ENCODE results near the gene TMEM244.

DNA sequence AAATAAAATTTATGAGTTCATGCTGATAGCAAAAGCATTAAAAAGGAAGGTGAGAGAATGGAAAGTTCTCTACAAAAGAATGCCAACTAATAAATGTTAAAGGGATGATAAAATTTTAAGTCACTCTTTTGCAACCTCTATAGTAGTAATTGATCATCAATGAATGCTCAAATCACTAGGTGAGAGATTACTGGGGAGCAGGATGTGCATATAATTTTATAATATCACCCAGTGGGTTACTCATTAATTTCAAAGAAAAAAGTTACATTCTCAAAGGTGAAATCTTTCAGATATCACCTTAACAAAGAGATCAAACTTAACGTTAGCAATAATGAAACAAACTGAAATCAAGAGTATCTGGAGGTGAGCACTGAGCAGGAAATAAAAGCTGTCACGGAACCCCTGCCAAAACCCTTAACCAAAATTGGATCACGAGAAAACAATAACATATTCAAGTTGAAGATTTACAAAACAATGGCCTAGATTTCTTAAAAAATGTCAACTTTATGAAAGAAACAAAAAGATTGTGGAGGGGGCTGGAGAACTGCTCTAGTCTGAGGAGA is 45.5 kb upstream of the TMEM244 start:
- no peak for TF ChIP-seq FOXJ3 (CRISPR knock-in tag; IDR thresholded peaks at IDR 0.05; ENCODE audit: borderline replicate concordance)
- no peak for TF ChIP-seq POLR2AphosphoS5 (IDR thresholded peaks at IDR 0.05; ENCODE audit: low read depth, low read length)
- TF ChIP-seq, protein P1, sequence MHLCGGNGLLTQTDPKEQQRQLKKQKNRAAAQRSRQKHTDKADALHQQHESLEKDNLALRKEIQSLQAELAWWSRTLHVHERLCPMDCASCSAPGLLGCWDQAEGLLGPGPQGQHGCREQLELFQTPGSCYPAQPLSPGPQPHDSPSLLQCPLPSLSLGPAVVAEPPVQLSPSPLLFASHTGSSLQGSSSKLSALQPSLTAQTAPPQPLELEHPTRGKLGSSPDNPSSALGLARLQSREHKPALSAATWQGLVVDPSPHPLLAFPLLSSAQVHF (CRISPR knock-in tag; IDR thresholded peaks at IDR 0.05), result no peak
- TF ChIP-seq ZFP62 (CRISPR knock-in tag; IDR thresholded peaks at IDR 0.05), result no peak
- no peak for TF ChIP-seq SP1 (IDR thresholded peaks at IDR 0.05)
- TF ChIP-seq SP1 (CRISPR knock-in tag; IDR thresholded peaks at IDR 0.05), result no peak
- TF ChIP-seq, protein P2, sequence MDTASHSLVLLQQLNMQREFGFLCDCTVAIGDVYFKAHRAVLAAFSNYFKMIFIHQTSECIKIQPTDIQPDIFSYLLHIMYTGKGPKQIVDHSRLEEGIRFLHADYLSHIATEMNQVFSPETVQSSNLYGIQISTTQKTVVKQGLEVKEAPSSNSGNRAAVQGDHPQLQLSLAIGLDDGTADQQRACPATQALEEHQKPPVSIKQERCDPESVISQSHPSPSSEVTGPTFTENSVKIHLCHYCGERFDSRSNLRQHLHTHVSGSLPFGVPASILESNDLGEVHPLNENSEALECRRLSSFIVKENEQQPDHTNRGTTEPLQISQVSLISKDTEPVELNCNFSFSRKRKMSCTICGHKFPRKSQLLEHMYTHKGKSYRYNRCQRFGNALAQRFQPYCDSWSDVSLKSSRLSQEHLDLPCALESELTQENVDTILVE (CRISPR knock-in tag; IDR thresholded peaks at IDR 0.05), result no peak
- TF ChIP-seq POLR2A (IDR thresholded peaks at IDR 0.05; ENCODE audit: insufficient read depth in 1 of 2, low read depth in 2 of 2, low read length in 2 of 2), result no peak
- TF ChIP-seq, protein P3, sequence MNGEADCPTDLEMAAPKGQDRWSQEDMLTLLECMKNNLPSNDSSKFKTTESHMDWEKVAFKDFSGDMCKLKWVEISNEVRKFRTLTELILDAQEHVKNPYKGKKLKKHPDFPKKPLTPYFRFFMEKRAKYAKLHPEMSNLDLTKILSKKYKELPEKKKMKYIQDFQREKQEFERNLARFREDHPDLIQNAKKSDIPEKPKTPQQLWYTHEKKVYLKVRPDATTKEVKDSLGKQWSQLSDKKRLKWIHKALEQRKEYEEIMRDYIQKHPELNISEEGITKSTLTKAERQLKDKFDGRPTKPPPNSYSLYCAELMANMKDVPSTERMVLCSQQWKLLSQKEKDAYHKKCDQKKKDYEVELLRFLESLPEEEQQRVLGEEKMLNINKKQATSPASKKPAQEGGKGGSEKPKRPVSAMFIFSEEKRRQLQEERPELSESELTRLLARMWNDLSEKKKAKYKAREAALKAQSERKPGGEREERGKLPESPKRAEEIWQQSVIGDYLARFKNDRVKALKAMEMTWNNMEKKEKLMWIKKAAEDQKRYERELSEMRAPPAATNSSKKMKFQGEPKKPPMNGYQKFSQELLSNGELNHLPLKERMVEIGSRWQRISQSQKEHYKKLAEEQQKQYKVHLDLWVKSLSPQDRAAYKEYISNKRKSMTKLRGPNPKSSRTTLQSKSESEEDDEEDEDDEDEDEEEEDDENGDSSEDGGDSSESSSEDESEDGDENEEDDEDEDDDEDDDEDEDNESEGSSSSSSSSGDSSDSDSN (CRISPR knock-in tag; IDR thresholded peaks at IDR 0.05), result no peak
- no peak for TF ChIP-seq EZH2 (conservative IDR thresholded peaks at IDR 0.05; ENCODE audit: low read depth, low read length)
- TF ChIP-seq, protein P4, sequence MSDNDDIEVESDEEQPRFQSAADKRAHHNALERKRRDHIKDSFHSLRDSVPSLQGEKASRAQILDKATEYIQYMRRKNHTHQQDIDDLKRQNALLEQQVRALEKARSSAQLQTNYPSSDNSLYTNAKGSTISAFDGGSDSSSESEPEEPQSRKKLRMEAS (IDR thresholded peaks at IDR 0.05), result no peak
- no peak for TF ChIP-seq ZNF263 (CRISPR knock-in tag; IDR thresholded peaks at IDR 0.05)
- TF ChIP-seq ZNF24 (IDR thresholded peaks at IDR 0.05), result no peak
- TF ChIP-seq, protein P5, sequence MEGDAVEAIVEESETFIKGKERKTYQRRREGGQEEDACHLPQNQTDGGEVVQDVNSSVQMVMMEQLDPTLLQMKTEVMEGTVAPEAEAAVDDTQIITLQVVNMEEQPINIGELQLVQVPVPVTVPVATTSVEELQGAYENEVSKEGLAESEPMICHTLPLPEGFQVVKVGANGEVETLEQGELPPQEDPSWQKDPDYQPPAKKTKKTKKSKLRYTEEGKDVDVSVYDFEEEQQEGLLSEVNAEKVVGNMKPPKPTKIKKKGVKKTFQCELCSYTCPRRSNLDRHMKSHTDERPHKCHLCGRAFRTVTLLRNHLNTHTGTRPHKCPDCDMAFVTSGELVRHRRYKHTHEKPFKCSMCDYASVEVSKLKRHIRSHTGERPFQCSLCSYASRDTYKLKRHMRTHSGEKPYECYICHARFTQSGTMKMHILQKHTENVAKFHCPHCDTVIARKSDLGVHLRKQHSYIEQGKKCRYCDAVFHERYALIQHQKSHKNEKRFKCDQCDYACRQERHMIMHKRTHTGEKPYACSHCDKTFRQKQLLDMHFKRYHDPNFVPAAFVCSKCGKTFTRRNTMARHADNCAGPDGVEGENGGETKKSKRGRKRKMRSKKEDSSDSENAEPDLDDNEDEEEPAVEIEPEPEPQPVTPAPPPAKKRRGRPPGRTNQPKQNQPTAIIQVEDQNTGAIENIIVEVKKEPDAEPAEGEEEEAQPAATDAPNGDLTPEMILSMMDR (CRISPR knock-in tag; IDR thresholded peaks at IDR 0.05), result no peak
